ENCODE results near the gene BNC2.

- TF ChIP-seq CTCF (IDR thresholded peaks at IDR 0.05): no peak
- TF ChIP-seq POLR2A (IDR thresholded peaks at IDR 0.05): no peak
These were observed 243.8 kb downstream of the BNC2 start for GRCh38 chr9:16626577-16627130.

Measured in Peyer's patch (tissue), 4 donors.